GM23338 (cell line): ENCODE data around the gene BTN1A1. TPM values are rescaled to one million over a fixed set of nuclear protein-coding genes. Genes with fewer than 3 reads are reported as not detected.
"Not testable (repeated sequence)": the region's sequence is repeated elsewhere in the genome, so short reads cannot be mapped to it uniquely, and the experiment has no call there.

Experiments used
- ATAC-seq: fragments of 200-7000 bp; cut with Tn5 transposase; 3 replicates; pipeline ENCODE4 v1.9.1; 2020
- DNase-seq: peaks from one replicate; pipeline ENCODE4 v3.0.0-alpha.2; 2015; ENCODE audit warnings: low spot score
- H2AFZ ChIP-seq: fragments of 200-600 bp; sonication (generic); 2 replicates; pipeline ENCODE4 v1.8.0; 2016; ENCODE audit warnings: antibody characterized with exemption, mild to moderate bottlenecking, moderate library complexity
- H3F3A ChIP-seq: fragments of 200-600 bp; sonication (generic); replicated peaks from 2 replicates; pipeline ENCODE4 v1.8.0; 2017; ENCODE audit warnings: antibody characterized with exemption, mixed run types, low read depth
- H3K27ac ChIP-seq: fragments of 200-600 bp; sonication (generic); 2 replicates; pipeline ENCODE4 v1.6.1; 2016; ENCODE audit warnings: low read depth
- H3K27me3 ChIP-seq: fragments of 200-600 bp; sonication (generic); 2 replicates; pipeline ENCODE4 v1.8.0; 2016; ENCODE audit warnings: mild to moderate bottlenecking, mixed run types, moderate library complexity; ENCODE audit not compliant: insufficient read depth
- H3K36me3 ChIP-seq: fragments of 200-600 bp; sonication (generic); 2 replicates; pipeline ENCODE4 v1.8.0; 2016; ENCODE audit warnings: mild to moderate bottlenecking; ENCODE audit not compliant: insufficient read depth
- H3K4me1 ChIP-seq: fragments of 200-600 bp; sonication (generic); 2 replicates; pipeline ENCODE4 v1.8.0; 2016; ENCODE audit warnings: mild to moderate bottlenecking, moderate library complexity; ENCODE audit not compliant: insufficient read depth
- H3K4me2 ChIP-seq: fragments of 200-600 bp; sonication (generic); 2 replicates; pipeline ENCODE4 v1.7.1; 2017; ENCODE audit warnings: mixed run types
- H3K4me3 ChIP-seq: fragments of 200-600 bp; sonication (generic); 2 replicates; pipeline ENCODE4 v1.6.1; 2016; ENCODE audit warnings: mixed run types
- H3K79me2 ChIP-seq: fragments of 200-600 bp; sonication (generic); replicated peaks from 2 replicates; pipeline ENCODE4 v1.8.0; 2017; ENCODE audit warnings: mild to moderate bottlenecking; ENCODE audit not compliant: insufficient read depth
- H3K9me2 ChIP-seq: fragments of 200-600 bp; sonication (generic); 2 replicates; pipeline ENCODE4 v1.8.0; 2017; ENCODE audit not compliant: insufficient read depth
- H4K20me1 ChIP-seq: fragments of 200-600 bp; sonication (generic); replicated peaks from 2 replicates; pipeline ENCODE4 v1.8.0; 2017; ENCODE audit warnings: mild to moderate bottlenecking; ENCODE audit not compliant: insufficient read depth
- H3K27ac Mint-ChIP-seq: 2 replicates; pipeline ENCODE4 v1.8.0; 2020; ENCODE audit warnings: inconsistent platforms, mild to moderate bottlenecking, moderate library complexity, mixed read lengths
- H3K27me3 Mint-ChIP-seq: 3 replicates; pipeline ENCODE4 v1.8.0; 2022; ENCODE audit warnings: low read depth, mild to moderate bottlenecking, moderate library complexity, mixed read lengths, inconsistent platforms; ENCODE audit not compliant: insufficient read depth, poor library complexity
- H3K36me3 Mint-ChIP-seq: 3 replicates; pipeline ENCODE4 v1.8.0; 2021; ENCODE audit warnings: low read depth, mild to moderate bottlenecking, inconsistent platforms, moderate library complexity, mixed read lengths
- H3K4me1 Mint-ChIP-seq: 3 replicates; pipeline ENCODE4 v1.8.0; 2020; ENCODE audit warnings: mild to moderate bottlenecking, inconsistent platforms, mixed read lengths
- H3K4me3 Mint-ChIP-seq: 3 replicates; pipeline ENCODE4 v1.8.0; 2021; ENCODE audit warnings: moderate library complexity, mild to moderate bottlenecking, inconsistent platforms, mixed read lengths
- H3K9me3 Mint-ChIP-seq: 3 replicates; pipeline ENCODE4 v1.8.0; 2020; ENCODE audit warnings: moderate library complexity, mild to moderate bottlenecking, inconsistent platforms, mixed read lengths
- CREB1 ChIP-seq: fragments of 250-450 bp; sonication (Bioruptor Pico); IDR thresholded peaks from 2 replicates; pipeline ENCODE4 v1.5.0; 2020; ENCODE audit warnings: low read depth, mild to moderate bottlenecking, moderate library complexity
- CTCF ChIP-seq, 2 experiments: fragments of 200-600 bp in 1 of 2; sonication (generic) in 1 of 2; conservative IDR thresholded peaks; 2 replicates each; pipeline versions ENCODE4 v1.5.1 to v1.6.1; 2016 to 2017; ENCODE audit warnings: antibody characterized with exemption in 2 of 2, low read depth in 2 of 2, mild to moderate bottlenecking in 2 of 2, moderate library complexity in 1 of 2
- EZH2 ChIP-seq: fragments of 200-600 bp; sonication (generic); IDR thresholded peaks from one replicate; pipeline ENCODE4 v1.8.0; 2017; ENCODE audit warnings: antibody characterized with exemption, mild to moderate bottlenecking, low read depth; ENCODE audit not compliant: unreplicated experiment
- EZH2phosphoT487 ChIP-seq: fragments of 200-600 bp; sonication (generic); IDR thresholded peaks from one replicate; pipeline ENCODE4 v1.8.1; 2018; ENCODE audit warnings: antibody characterized with exemption; ENCODE audit not compliant: unreplicated experiment
- NANOG ChIP-seq: IDR thresholded peaks from 2 replicates; pipeline ENCODE4 v1.6.1; 2016; ENCODE audit warnings: antibody characterized with exemption, borderline replicate concordance
- POLR2AphosphoS5 ChIP-seq: IDR thresholded peaks from 2 replicates; pipeline ENCODE4 v1.6.1; 2016; ENCODE audit warnings: antibody characterized with exemption, low read depth
- STAT1 ChIP-seq: IDR thresholded peaks from one replicate; pipeline ENCODE4 v1.6.1; 2016; ENCODE audit warnings: antibody characterized with exemption; ENCODE audit not compliant: unreplicated experiment
- ZNF462 ChIP-seq: fragments of 250-450 bp; sonication (Bioruptor Pico); IDR thresholded peaks from 2 replicates; pipeline ENCODE4 v1.5.0; 2020; ENCODE audit warnings: mild to moderate bottlenecking, moderate library complexity
- polyA plus RNA-seq: library from polyadenylated mRNA; unstranded; fragments of >200 nt; fragmentation: Nextera tagmentation; extraction: Ambion mirVana; gene quantifications from 2 replicates; pipeline ENCODE4 v1.2.1, GENCODE V29; 2016
- total RNA-seq: library from RNA; depleted of rRNA; stranded (reverse); fragments of >200 nt; shearing (Covaris generic); gene quantifications from 2 replicates; pipeline ENCODE4 v1.2.3, GENCODE V29; 2014

Gene BTN1A1
- total and polyA plus RNA-seq, 2 experiments from 2014 or later = 0.13 to 0.38 TPM

GRCh38 chr6:26507658-26508057 lies 7.6 kb downstream of the BTN1A1 start:
- Histone ChIP-seq H3F3A (no peaks in the 10 kb centered on the region), H3K4me3 (no peak overlapping the region), H2AFZ (no peak overlapping the region), H3K4me2 (no peak overlapping the region), H3K79me2 (no peaks in the 10 kb centered on the region), H3K27me3 (peaks cover 19% of the 10 kb centered on the region), H3K36me3 (no peaks in the 10 kb centered on the region), H3K4me1 (no peaks in the 10 kb centered on the region), H3K27ac (no peak overlapping the region), H3K9me2 (no peaks in the 10 kb centered on the region), H4K20me1 (no peaks in the 10 kb centered on the region)
- Mint-ChIP-seq H3K36me3 (no peaks in the 10 kb centered on the region), H3K27me3 (peaks cover 6% of the 10 kb centered on the region), H3K4me3 (no peak overlapping the region), H3K4me1 (no peaks in the 10 kb centered on the region), H3K9me3 (no peaks in the 10 kb centered on the region; the same call in 2 of the 3 replicates), H3K27ac (no peak overlapping the region)
- DNase-seq = no peak
- ATAC-seq = no peak
- TF ChIP-seq EZH2 = no peak
- TF ChIP-seq CREB1 (CRISPR knock-in tag) = no peak
- no peak for TF ChIP-seq NANOG
- no peak for TF ChIP-seq STAT1
- no peak for TF ChIP-seq CTCF (conservative IDR thresholded peaks at IDR 0.05; ENCODE audit: low read depth in 2 of 2)
- no peak for TF ChIP-seq POLR2AphosphoS5
- no peak for TF ChIP-seq ZNF462
- no peak for TF ChIP-seq EZH2phosphoT487

- not testable (repeated sequence) for H3K4me3 Mint-ChIP-seq, H3K27me3 ChIP-seq, H3K27ac ChIP-seq, H2AFZ ChIP-seq, H3K27me3 Mint-ChIP-seq, H3K4me1 Mint-ChIP-seq, H3K36me3 ChIP-seq, H3F3A ChIP-seq, H3K9me2 ChIP-seq, DNase-seq, H3K4me3 ChIP-seq, H3K9me3 Mint-ChIP-seq, H4K20me1 ChIP-seq, H3K27ac Mint-ChIP-seq, H3K79me2 ChIP-seq, H3K36me3 Mint-ChIP-seq, ATAC-seq, H3K4me1 ChIP-seq, H3K4me2 ChIP-seq
Measured at GRCh38 chr6:26511033-26511432, 10.9 kb downstream of the BTN1A1 start.
